Brain microvascular endothelial cell (primary cell): Measurements from ENCODE around the gene CNTNAP2.

Experiments used
- DNase-seq: peaks from one replicate; pipeline ENCODE4 v3.0.0-alpha.2; 2020
- H3K27ac ChIP-seq: fragments of 250-450 bp; sonication (Bioruptor Pico); 2 replicates; pipeline ENCODE4 v1.5.1; 2020; ENCODE audit warnings: mild to moderate bottlenecking, moderate library complexity
- H3K27me3 ChIP-seq: fragments of 250-450 bp; sonication (Bioruptor Pico); replicated peaks from 2 replicates; pipeline ENCODE4 v1.5.1; 2020; ENCODE audit warnings: mild to moderate bottlenecking
- H3K36me3 ChIP-seq: fragments of 250-450 bp; sonication (Bioruptor Pico); replicated peaks from 2 replicates; pipeline ENCODE4 v1.5.1; 2020; ENCODE audit warnings: mild to moderate bottlenecking
- H3K4me3 ChIP-seq: 2 replicates; pipeline ENCODE4 v1.5.1; 2011; ENCODE audit warnings: low read depth, mild to moderate bottlenecking, control low read depth, low read length, moderate library complexity
- in situ Hi-C: cut with HindIII; loops from 2 replicates; pipeline ENCODE4 v1.10.0; 2017; ENCODE audit warnings: low sequenced_read_pairs, low pct_ligation_motif_present
- TF ChIP-seq, protein P1 (sequence below): IDR thresholded peaks from 2 replicates; pipeline ENCODE4 v1.5.1; 2011; ENCODE audit warnings: low read depth, mild to moderate bottlenecking, moderate library complexity, low read length, control low read depth, inconsistent platforms; ENCODE audit errors: missing control alignments

Gene CNTNAP2

DNA sequence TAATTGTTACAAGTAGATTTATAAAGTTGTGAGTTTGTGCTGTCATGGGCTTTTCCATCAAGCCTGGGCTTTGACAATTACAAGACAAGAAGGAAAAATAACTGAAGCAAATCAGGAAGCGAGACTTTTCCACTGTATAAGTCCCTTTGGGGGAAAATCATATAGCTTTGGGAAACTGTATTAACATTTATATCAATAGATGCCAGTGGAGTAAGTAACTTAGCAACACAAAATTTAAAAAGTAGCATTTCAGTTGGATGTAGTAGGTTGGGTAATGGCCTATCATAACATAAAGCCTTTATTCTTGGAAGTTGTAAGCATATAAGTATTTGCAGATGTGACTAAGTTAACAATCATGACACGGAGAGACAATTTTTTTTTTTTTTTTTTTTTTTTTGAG lies 931.1 kb downstream of the CNTNAP2 start:
- in situ Hi-C loops, result no loop called here
- no peak for DNase-seq
- H3K27me3 ChIP-seq, result no peaks in the 10 kb centered on the region
- TF ChIP-seq, protein P1, sequence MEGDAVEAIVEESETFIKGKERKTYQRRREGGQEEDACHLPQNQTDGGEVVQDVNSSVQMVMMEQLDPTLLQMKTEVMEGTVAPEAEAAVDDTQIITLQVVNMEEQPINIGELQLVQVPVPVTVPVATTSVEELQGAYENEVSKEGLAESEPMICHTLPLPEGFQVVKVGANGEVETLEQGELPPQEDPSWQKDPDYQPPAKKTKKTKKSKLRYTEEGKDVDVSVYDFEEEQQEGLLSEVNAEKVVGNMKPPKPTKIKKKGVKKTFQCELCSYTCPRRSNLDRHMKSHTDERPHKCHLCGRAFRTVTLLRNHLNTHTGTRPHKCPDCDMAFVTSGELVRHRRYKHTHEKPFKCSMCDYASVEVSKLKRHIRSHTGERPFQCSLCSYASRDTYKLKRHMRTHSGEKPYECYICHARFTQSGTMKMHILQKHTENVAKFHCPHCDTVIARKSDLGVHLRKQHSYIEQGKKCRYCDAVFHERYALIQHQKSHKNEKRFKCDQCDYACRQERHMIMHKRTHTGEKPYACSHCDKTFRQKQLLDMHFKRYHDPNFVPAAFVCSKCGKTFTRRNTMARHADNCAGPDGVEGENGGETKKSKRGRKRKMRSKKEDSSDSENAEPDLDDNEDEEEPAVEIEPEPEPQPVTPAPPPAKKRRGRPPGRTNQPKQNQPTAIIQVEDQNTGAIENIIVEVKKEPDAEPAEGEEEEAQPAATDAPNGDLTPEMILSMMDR, result no peak
- H3K4me3 ChIP-seq, result no peak overlapping the region
- no peak overlapping the region for H3K27ac ChIP-seq
- H3K36me3 ChIP-seq, result no peaks in the 10 kb centered on the region

DNA sequence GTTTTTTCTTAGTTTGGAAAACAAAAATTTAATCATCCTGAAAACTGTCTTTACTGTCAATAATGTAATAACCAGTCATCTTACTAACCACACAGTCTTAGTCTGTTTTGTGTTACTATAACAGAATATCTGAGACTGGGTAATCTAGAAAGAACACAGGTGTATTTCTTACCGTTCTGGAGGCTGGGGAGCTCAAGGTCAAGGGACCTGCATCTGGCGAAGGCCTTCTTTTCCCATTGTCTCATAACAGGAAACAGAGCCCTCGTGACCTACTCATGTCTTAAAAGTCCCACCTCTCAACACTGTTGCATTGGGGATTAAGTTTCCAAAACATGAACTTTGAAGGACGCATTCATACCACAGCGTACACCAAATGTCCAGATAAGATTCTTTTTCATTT lies 932.3 kb downstream of the CNTNAP2 start:
- H3K27me3 ChIP-seq, result no peaks in the 10 kb centered on the region
- H3K27ac ChIP-seq, result no peak overlapping the region
- DNase-seq, result no peak
- in situ Hi-C loops, result no loop called here
- TF ChIP-seq, protein P1, result no peak
- H3K4me3 ChIP-seq, result no peak overlapping the region
- H3K36me3 ChIP-seq, result no peaks in the 10 kb centered on the region

DNA sequence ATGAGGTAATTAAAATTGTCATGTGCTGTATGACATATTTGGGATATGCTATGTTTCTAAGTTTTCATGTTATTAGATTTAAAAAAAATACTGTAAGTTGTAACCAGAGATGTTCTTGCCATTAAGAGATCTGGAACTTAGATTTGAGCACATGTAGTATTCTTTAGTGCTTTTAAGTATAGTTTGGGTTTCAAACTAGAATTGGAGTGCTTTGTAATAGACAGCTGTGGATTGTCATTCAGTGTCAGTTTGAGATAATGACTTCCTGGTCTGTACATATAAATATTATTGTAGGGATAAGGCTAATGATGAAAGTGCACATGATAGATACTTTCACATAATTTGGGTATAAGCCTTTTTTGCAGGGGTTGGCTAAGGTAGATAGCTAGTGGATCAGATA lies 936.2 kb downstream of the CNTNAP2 start:
- in situ Hi-C loops, result no loop called here
- no peak overlapping the region for H3K27ac ChIP-seq
- no peaks in the 10 kb centered on the region for H3K36me3 ChIP-seq
- H3K4me3 ChIP-seq, result no peak overlapping the region
- DNase-seq, result no peak
- H3K27me3 ChIP-seq, result no peaks in the 10 kb centered on the region
- TF ChIP-seq, protein P1, result no peak

DNA sequence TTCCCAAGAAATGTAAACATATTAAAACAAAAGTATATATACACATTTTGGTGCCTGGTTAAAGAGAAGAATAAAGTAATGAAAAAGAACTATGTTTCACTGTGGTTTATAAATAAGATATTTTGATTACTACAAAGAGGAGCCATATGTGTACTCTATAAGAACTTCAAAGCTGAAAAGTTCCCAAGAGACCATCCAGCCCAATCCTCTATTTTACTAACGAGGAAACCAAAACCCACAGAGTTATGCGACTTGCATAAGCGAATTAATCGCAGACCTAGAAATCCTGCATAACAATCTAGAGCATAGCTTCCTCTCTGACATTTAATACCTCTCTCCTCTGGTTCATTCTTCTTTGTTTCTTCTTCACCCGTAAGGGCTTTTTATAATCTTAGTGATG lies 937.1 kb downstream of the CNTNAP2 start:
- DNase-seq, result no peak
- in situ Hi-C loops, result no loop called here

DNA sequence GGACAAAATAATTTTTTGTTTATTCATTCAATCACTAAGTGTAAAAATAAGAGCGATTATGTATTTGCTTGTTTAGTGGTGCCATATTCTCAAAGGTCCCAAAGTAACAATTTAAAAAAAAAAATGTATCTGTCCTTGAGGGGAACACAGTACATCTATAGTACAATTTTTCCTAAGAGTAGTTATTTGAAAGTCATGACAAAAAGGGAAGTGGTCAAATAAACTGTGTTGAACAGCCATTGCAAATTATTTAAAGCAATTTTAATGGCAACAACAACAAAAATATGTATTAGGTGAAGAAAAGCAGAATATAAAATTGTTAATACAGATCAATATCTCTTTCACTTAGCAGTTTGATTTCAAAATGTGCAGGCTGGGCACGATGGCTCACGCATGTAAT lies 943.5 kb downstream of the CNTNAP2 start:
- in situ Hi-C loops, result no loop called here
- DNase-seq, result no peak
- H3K27me3 ChIP-seq, result no peaks in the 10 kb centered on the region

More for the DNA sequence above, 937.1 kb downstream of the CNTNAP2 start:
- H3K36me3 ChIP-seq, result no peaks in the 10 kb centered on the region
- H3K4me3 ChIP-seq, result no peak overlapping the region
- TF ChIP-seq, protein P1, result no peak
- no peak overlapping the region for H3K27ac ChIP-seq
- no peaks in the 10 kb centered on the region for H3K27me3 ChIP-seq

DNA sequence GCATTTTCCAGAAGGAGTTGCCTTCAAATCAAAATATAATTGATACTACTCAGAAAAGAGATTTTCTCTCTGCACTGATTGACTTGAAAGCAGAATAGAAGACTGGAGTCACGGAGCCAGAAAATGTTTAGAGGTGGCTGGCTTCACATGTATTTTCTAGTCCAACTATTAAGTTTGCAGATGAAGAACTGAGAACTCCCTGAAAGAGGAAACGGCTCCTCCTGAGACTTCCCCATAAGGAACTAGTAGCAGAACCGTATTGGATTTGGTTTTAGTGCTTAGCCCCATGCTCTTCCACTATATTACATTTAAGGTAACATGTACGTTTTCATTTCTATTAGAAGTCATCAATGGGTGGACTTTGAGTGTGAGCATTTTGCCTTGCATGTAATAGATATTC lies 946.3 kb downstream of the CNTNAP2 start:
- in situ Hi-C loops, result no loop called here
- no peak for DNase-seq
- Histone ChIP-seq H3K36me3 (no peaks in the 10 kb centered on the region), H3K4me3 (no peak overlapping the region), H3K27ac (no peak overlapping the region), H3K27me3 (no peaks in the 10 kb centered on the region)
- TF ChIP-seq, protein P1, result no peak

More for the DNA sequence above, 943.5 kb downstream of the CNTNAP2 start:
- TF ChIP-seq, protein P1, result no peak
- H3K27ac ChIP-seq, result no peak overlapping the region
- no peaks in the 10 kb centered on the region for H3K36me3 ChIP-seq
- no peak overlapping the region for H3K4me3 ChIP-seq
